ENCODE results near the gene CHRNA3. TPM values are rescaled to one million over a fixed set of nuclear protein-coding genes. Genes with fewer than 3 reads are reported as not detected.

CHRNA3 gene
- polyA plus RNA-seq, 2 of the 4 experiments (the other 2 are of a cell fraction): 0.27 to 0.45 TPM

DNA sequence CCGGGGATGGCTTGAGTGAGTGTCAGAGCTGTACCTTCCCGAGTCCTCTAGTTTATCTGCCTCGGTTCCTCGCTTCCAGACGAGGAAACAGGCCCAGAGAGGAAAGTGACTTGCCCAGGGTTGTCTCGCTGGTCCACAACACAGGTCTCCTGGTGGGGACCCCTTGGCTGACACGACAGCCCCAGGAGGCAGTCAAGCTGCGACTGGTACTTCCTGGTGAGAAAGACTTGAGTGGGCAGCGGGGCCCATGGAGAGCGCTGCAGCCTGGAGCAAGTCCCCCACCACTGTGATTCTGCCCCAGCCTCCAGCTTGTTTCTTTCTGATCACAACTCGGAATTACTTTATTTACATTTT is 56.1 kb downstream of the CHRNA3 start:
- 81% methylated on average over 11 of the region's 11 CpGs for WGBS (ENCODE audit: missing lambda C conversion rate)
- Histone ChIP-seq H3K9me3 (no peaks in the 10 kb centered on the region), H3K4me2 (peak overlapping the region; percentile 71), H3K4me3 (peak overlapping the region; percentile 73; the same call in 2 of the 3 replicates), H3K27ac (peak overlapping the region; percentile 41 to 94), H3K4me1 (peaks cover 10% of the 10 kb centered on the region)
- no peak for DNase-seq (ENCODE audit: low read depth in 1 of 2, low spot score in 1 of 2)
- ChIA-PET CTCF (interaction anchor here (0.6 to 3.2 kb wide), 13 partner anchors 8 to 187 kb away, joined by 3 to 25 read pairs (median 5); partner anchors contain the start of genes HYKK and PSMA4), POLR2A (interaction anchor here (0.6 to 2.6 kb wide), 12 partner anchors 9 to 265 kb away, joined by 3 to 69 read pairs (median 8); partner anchors contain the start of genes HYKK, IREB2, PSMA4 and SKIC8)
- ATAC-seq: peak; percentile 7 to 9; a peak in 4 of 6 replicates
- TF ChIP-seq RNF2 (IDR thresholded peaks at IDR 0.05; ENCODE audit: borderline replicate concordance, low read depth): no peak
- TF ChIP-seq HOXA7 (CRISPR knock-in tag; IDR thresholded peaks at IDR 0.05): no peak
- TF ChIP-seq HOXB13 (CRISPR knock-in tag; IDR thresholded peaks at IDR 0.05; ENCODE audit: low read depth): no peak
- no peak for TF ChIP-seq TP53 (CRISPR knock-in tag; IDR thresholded peaks at IDR 0.05)
- no peak for TF ChIP-seq MAFK (IDR thresholded peaks at IDR 0.05; ENCODE audit: partially characterized antibody)
- TF ChIP-seq, protein P1, sequence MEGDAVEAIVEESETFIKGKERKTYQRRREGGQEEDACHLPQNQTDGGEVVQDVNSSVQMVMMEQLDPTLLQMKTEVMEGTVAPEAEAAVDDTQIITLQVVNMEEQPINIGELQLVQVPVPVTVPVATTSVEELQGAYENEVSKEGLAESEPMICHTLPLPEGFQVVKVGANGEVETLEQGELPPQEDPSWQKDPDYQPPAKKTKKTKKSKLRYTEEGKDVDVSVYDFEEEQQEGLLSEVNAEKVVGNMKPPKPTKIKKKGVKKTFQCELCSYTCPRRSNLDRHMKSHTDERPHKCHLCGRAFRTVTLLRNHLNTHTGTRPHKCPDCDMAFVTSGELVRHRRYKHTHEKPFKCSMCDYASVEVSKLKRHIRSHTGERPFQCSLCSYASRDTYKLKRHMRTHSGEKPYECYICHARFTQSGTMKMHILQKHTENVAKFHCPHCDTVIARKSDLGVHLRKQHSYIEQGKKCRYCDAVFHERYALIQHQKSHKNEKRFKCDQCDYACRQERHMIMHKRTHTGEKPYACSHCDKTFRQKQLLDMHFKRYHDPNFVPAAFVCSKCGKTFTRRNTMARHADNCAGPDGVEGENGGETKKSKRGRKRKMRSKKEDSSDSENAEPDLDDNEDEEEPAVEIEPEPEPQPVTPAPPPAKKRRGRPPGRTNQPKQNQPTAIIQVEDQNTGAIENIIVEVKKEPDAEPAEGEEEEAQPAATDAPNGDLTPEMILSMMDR (IDR thresholded peaks at IDR 0.05): no peak
- TF ChIP-seq, protein P2, sequence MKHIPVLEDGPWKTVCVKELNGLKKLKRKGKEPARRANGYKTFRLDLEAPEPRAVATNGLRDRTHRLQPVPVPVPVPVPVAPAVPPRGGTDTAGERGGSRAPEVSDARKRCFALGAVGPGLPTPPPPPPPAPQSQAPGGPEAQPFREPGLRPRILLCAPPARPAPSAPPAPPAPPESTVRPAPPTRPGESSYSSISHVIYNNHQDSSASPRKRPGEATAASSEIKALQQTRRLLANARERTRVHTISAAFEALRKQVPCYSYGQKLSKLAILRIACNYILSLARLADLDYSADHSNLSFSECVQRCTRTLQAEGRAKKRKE (CRISPR knock-in tag; IDR thresholded peaks at IDR 0.05; ENCODE audit: low read depth): no peak
- no peak for TF ChIP-seq RCOR1 (IDR thresholded peaks at IDR 0.05; ENCODE audit: low read depth, low read length)
- TF ChIP-seq FOXS1 (CRISPR knock-in tag; IDR thresholded peaks at IDR 0.05): no peak
- TF ChIP-seq, protein P3, sequence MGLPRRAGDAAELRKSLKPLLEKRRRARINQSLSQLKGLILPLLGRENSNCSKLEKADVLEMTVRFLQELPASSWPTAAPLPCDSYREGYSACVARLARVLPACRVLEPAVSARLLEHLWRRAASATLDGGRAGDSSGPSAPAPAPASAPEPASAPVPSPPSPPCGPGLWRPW (IDR thresholded peaks at IDR 0.05): no peak
- FAIRE-seq: no peak

DNA sequence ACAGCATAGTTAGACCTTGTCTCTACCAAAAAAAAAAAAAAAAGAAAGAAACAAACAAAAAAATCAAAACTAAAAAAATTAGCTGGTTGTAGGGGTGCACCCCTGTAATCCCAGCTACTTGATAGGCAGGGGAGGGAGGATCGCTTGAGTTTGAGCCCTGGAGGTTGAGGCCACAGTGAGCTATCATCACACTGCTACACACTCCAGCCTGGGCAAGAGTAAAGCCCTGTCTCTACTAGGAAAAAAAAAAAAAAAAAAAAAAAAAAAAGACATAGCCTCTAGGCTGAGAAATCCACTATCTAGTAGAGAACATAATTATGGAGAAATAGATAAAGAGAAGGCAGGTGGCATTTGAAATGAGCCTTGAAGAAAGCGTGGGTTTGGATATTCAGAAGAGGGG is 57.7 kb downstream of the CHRNA3 start:
- H3K9me3 ChIP-seq: no peaks in the 10 kb centered on the region
- 80% methylated on average over 2 of the region's 2 CpGs for WGBS (ENCODE audit: missing lambda C conversion rate)
- no peak overlapping the region for H3K4me2 ChIP-seq
- DNase-seq (ENCODE audit: low read depth in 1 of 2, low spot score in 1 of 2) (no peak), FAIRE-seq (no peak), ATAC-seq (no peak)
- H3K4me3 ChIP-seq: no peak overlapping the region
- no peak overlapping the region for H3K27ac ChIP-seq
- CTCF ChIA-PET: interaction anchor here (0.7 to 1.1 kb wide), 2 partner anchors 17 to 23 kb away, joined by 3 to 4 read pairs; partner anchors contain the start of gene PSMA4
- TF ChIP-seq, protein P4, sequence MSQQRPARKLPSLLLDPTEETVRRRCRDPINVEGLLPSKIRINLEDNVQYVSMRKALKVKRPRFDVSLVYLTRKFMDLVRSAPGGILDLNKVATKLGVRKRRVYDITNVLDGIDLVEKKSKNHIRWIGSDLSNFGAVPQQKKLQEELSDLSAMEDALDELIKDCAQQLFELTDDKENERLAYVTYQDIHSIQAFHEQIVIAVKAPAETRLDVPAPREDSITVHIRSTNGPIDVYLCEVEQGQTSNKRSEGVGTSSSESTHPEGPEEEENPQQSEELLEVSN (IDR thresholded peaks at IDR 0.05; ENCODE audit: borderline replicate concordance, low read depth): no peak
- TF ChIP-seq CBX2 (IDR thresholded peaks at IDR 0.05; ENCODE audit: borderline replicate concordance, low read depth) (no peak), CBX8 (IDR thresholded peaks at IDR 0.05) (no peak), TFCP2L1 (CRISPR knock-in tag; IDR thresholded peaks at IDR 0.05) (no peak), BHLHE40 (IDR thresholded peaks at IDR 0.05; ENCODE audit: low read depth, low read length) (no peak), CEBPB (IDR thresholded peaks at IDR 0.05) (no peak), NPAS2 (CRISPR knock-in tag; IDR thresholded peaks at IDR 0.05; ENCODE audit: borderline replicate concordance) (no peak), EHMT2 (IDR thresholded peaks at IDR 0.05; ENCODE audit: low read depth) (no peak), POLR2A (IDR thresholded peaks at IDR 0.05; ENCODE audit: low read length) (no peak), HDAC2 (IDR thresholded peaks at IDR 0.05) (no peak), RAD21 (conservative IDR thresholded peaks at IDR 0.05 in 1 of 2, IDR thresholded peaks at IDR 0.05 in 1 of 2) (no peak), ESRRA (IDR thresholded peaks at IDR 0.05; ENCODE audit: borderline replicate concordance, low read length) (no peak), GATA3 (IDR thresholded peaks at IDR 0.05; ENCODE audit: borderline replicate concordance) (no peak), NFE2L2 (conservative IDR thresholded peaks at IDR 0.05; ENCODE audit: low read length) (no peak), HOXA7 (CRISPR knock-in tag; IDR thresholded peaks at IDR 0.05) (no peak), ZNF302 (CRISPR knock-in tag; IDR thresholded peaks at IDR 0.05) (no peak), HOXB13 (CRISPR knock-in tag; IDR thresholded peaks at IDR 0.05; ENCODE audit: low read depth) (no peak)
- TF ChIP-seq, protein P1 (IDR thresholded peaks at IDR 0.05): no peak
- TF ChIP-seq, protein P5, sequence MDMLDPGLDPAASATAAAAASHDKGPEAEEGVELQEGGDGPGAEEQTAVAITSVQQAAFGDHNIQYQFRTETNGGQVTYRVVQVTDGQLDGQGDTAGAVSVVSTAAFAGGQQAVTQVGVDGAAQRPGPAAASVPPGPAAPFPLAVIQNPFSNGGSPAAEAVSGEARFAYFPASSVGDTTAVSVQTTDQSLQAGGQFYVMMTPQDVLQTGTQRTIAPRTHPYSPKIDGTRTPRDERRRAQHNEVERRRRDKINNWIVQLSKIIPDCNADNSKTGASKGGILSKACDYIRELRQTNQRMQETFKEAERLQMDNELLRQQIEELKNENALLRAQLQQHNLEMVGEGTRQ (IDR thresholded peaks at IDR 0.05): no peak
- TF ChIP-seq, protein P2 (CRISPR knock-in tag; IDR thresholded peaks at IDR 0.05; ENCODE audit: low read depth): no peak
- H3K4me1 ChIP-seq: peaks cover 10% of the 10 kb centered on the region
- POLR2A ChIA-PET: interaction anchor here (0.7 kb wide), 1 partner anchor 17 kb away, joined by 4 read pairs; no protein-coding TSS in a partner anchor
